PFSK-1 (cell line): ENCODE measurements around the gene RRP9.

Experiments
- FOXP2 ChIP-seq: optimal IDR thresholded peaks from 2 replicates; pipeline ENCODE3; 2011; ENCODE audit warnings: borderline replicate concordance, control low read depth, inconsistent platforms; ENCODE audit not compliant: insufficient read depth; ENCODE audit errors: extremely low read length, extremely low read depth
- POLR2AphosphoS5 ChIP-seq: IDR thresholded peaks from 2 replicates; pipeline ENCODE4 v1.6.1; 2012; ENCODE audit warnings: low read depth, mild to moderate bottlenecking, control low read depth, low read length, moderate library complexity
- SIN3A ChIP-seq: IDR thresholded peaks from 2 replicates; pipeline ENCODE4 v1.6.1; 2012; ENCODE audit warnings: mild to moderate bottlenecking, low read length, moderate library complexity, borderline replicate concordance; ENCODE audit not compliant: insufficient read depth
- TAF1 ChIP-seq: IDR thresholded peaks from 2 replicates; pipeline ENCODE4 v1.6.1; 2012; ENCODE audit warnings: low read length, control low read depth, borderline replicate concordance; ENCODE audit not compliant: insufficient read depth
- TF ChIP-seq, protein P1 (sequence below), 2 experiments: IDR thresholded peaks; 2 replicates each; pipeline versions ENCODE4 v1.6.1 to v1.8.0; 2011 to 2012; ENCODE audit warnings: low read depth in 2 of 2, low read length in 2 of 2, control low read depth in 1 of 2, inconsistent platforms in 1 of 2, mild to moderate bottlenecking in 1 of 2, moderate library complexity in 1 of 2; ENCODE audit not compliant: insufficient read depth in 1 of 2

DNA sequence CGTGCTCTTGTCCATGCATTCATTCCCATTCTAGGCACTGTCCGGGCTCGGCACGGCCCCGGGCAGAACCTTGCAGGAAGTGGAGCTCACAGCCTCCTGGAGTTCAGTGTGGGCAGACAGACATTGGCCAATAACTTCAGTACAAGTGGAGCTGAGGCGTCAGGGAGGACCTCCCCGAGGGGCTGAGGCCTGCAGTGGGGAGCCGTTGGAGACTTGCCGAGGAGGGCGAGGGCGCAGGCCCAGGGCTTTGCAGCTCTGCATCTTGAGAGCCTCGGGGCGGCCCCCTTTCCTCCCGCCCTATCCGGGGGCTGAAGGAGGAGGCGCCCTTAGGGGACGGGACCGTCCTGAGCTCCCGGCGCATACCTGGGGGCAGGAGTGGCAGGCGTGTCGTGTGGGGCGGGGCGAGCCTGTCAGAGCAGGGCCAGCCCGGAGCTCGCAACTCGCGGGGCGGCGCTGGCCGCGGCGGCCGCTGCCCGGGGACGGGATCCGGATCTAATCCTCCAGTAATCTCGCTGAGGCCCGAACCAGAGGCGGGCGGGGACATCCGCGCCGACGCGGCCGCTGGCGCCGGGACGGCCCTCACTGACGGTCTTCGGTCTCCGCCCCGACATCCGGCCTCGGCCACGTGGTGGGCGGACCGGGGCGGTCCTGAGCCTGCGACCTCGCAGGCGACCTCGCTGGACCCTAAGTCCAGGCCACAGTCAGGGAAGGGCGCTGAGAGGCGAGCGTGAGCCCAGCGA, 41.3 kb upstream of the RRP9 start, which contains the start of gene ACY1:
- TF ChIP-seq SIN3A (no peak), POLR2AphosphoS5 (peak; percentile 86), TAF1 (peak; percentile 73; the same call in 1 of the 2 replicates), FOXP2 (no peak)
- TF ChIP-seq, protein P1, sequence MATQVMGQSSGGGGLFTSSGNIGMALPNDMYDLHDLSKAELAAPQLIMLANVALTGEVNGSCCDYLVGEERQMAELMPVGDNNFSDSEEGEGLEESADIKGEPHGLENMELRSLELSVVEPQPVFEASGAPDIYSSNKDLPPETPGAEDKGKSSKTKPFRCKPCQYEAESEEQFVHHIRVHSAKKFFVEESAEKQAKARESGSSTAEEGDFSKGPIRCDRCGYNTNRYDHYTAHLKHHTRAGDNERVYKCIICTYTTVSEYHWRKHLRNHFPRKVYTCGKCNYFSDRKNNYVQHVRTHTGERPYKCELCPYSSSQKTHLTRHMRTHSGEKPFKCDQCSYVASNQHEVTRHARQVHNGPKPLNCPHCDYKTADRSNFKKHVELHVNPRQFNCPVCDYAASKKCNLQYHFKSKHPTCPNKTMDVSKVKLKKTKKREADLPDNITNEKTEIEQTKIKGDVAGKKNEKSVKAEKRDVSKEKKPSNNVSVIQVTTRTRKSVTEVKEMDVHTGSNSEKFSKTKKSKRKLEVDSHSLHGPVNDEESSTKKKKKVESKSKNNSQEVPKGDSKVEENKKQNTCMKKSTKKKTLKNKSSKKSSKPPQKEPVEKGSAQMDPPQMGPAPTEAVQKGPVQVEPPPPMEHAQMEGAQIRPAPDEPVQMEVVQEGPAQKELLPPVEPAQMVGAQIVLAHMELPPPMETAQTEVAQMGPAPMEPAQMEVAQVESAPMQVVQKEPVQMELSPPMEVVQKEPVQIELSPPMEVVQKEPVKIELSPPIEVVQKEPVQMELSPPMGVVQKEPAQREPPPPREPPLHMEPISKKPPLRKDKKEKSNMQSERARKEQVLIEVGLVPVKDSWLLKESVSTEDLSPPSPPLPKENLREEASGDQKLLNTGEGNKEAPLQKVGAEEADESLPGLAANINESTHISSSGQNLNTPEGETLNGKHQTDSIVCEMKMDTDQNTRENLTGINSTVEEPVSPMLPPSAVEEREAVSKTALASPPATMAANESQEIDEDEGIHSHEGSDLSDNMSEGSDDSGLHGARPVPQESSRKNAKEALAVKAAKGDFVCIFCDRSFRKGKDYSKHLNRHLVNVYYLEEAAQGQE (IDR thresholded peaks at IDR 0.05; ENCODE audit: insufficient read depth in 1 of 2, low read depth in 2 of 2, low read length in 2 of 2), result no peak; a peak in 1 of 4 replicates
